Mesenchymal stem cell (in vitro differentiated cells and primary cell): Measurements from ENCODE around the gene TBC1D17.
A peak's percentile ranks its signal among the peaks of the same experiment; 100 is the strongest.

Experiments used
- DNase-seq: peaks from one replicate; pipeline ENCODE4 v3.0.0-alpha.2; 2013
- H2AFZ ChIP-seq: one replicate; pipeline ENCODE4 v1.6.1; 2013; ENCODE audit warnings: low read depth, mild to moderate bottlenecking, control low read depth, inconsistent platforms, low read length, moderate library complexity
- H2AK5ac ChIP-seq: 2 replicates; pipeline ENCODE4 v1.6.1; 2013; ENCODE audit warnings: low read length, moderate library complexity, mild to moderate bottlenecking, inconsistent platforms; ENCODE audit not compliant: severe bottlenecking
- H2BK120ac ChIP-seq: one replicate; pipeline ENCODE4 v1.6.1; 2013; ENCODE audit warnings: low read depth, mild to moderate bottlenecking, inconsistent platforms, low read length, moderate library complexity
- H2BK12ac ChIP-seq, 2 experiments: one replicate each; pipeline ENCODE4 v1.6.1; 2013; ENCODE audit warnings: inconsistent platforms in 2 of 2, low read length in 2 of 2, mild to moderate bottlenecking in 2 of 2, moderate library complexity in 2 of 2, control low read depth in 1 of 2
- H2BK15ac ChIP-seq: one replicate; pipeline ENCODE4 v1.6.1; 2013; ENCODE audit warnings: mild to moderate bottlenecking, low read depth, inconsistent platforms; ENCODE audit not compliant: poor library complexity, severe bottlenecking
- H2BK5ac ChIP-seq: 2 replicates; pipeline ENCODE4 v1.6.1; 2013; ENCODE audit warnings: low read depth, mild to moderate bottlenecking, low read length, control low read depth, inconsistent platforms; ENCODE audit not compliant: poor library complexity, severe bottlenecking
- H3K14ac ChIP-seq, 2 experiments: one replicate each; pipeline ENCODE4 v1.6.1; 2013; ENCODE audit warnings: inconsistent platforms in 2 of 2, low read length in 2 of 2, control low read depth in 1 of 2, mild to moderate bottlenecking in 1 of 2, moderate library complexity in 1 of 2
- H3K18ac ChIP-seq, 2 experiments: one replicate each; pipeline ENCODE4 v1.6.1; 2013; ENCODE audit warnings: inconsistent platforms in 2 of 2, low read length in 2 of 2, control low read depth in 1 of 2, low read depth in 1 of 2, mild to moderate bottlenecking in 1 of 2
- H3K23ac ChIP-seq, 2 experiments: one replicate each; pipeline ENCODE4 v1.6.1; 2013; ENCODE audit warnings: inconsistent platforms in 2 of 2, low read length in 2 of 2, mild to moderate bottlenecking in 2 of 2, moderate library complexity in 2 of 2, control low read depth in 1 of 2
- H3K27ac ChIP-seq: 2 replicates; pipeline ENCODE4 v1.5.1; 2013; ENCODE audit warnings: mild to moderate bottlenecking, moderate library complexity, low read length, control low read depth, inconsistent platforms; ENCODE audit not compliant: poor library complexity, severe bottlenecking
- H3K27me3 ChIP-seq, 2 experiments: 2 replicates each; pipeline versions ENCODE4 v1.6.1 to v1.7.0; 2013; ENCODE audit warnings: low read length in 2 of 2, mild to moderate bottlenecking in 2 of 2, moderate library complexity in 2 of 2, control low read depth in 1 of 2, inconsistent platforms in 1 of 2; ENCODE audit not compliant: control insufficient read depth in 1 of 2, insufficient read depth in 1 of 2
- H3K36me3 ChIP-seq, 2 experiments: 2 replicates each; pipeline versions ENCODE4 v1.6.1 to v1.7.0; 2013; ENCODE audit warnings: low read length in 2 of 2, control low read depth in 1 of 2, inconsistent platforms in 1 of 2, low read depth in 1 of 2, mild to moderate bottlenecking in 1 of 2; ENCODE audit not compliant: insufficient read depth in 2 of 2, control insufficient read depth in 1 of 2
- H3K4ac ChIP-seq, 2 experiments: one replicate each; pipeline ENCODE4 v1.6.1; 2013; ENCODE audit warnings: inconsistent platforms in 2 of 2, low read length in 2 of 2, mild to moderate bottlenecking in 2 of 2, moderate library complexity in 2 of 2, control low read depth in 1 of 2, low read depth in 1 of 2
- H3K4me1 ChIP-seq: 2 replicates; pipeline ENCODE4 v1.6.1; 2013; ENCODE audit warnings: low read depth, low read length, control low read depth; ENCODE audit not compliant: control insufficient read depth, insufficient read depth
- H3K4me2 ChIP-seq: 2 replicates; pipeline ENCODE4 v1.6.1; 2013; ENCODE audit warnings: low read length, mild to moderate bottlenecking, inconsistent platforms; ENCODE audit not compliant: poor library complexity, severe bottlenecking
- H3K4me3 ChIP-seq, 2 experiments: 2 replicates each; pipeline versions ENCODE4 v1.5.1 to v1.7.0; 2013; ENCODE audit warnings: low read length in 2 of 2, mild to moderate bottlenecking in 2 of 2, control low read depth in 1 of 2, low read depth in 1 of 2; ENCODE audit not compliant: insufficient read depth in 1 of 2
- H3K79me1 ChIP-seq: replicated peaks from 2 replicates; pipeline ENCODE4 v1.6.1; 2013; ENCODE audit warnings: mild to moderate bottlenecking, control low read depth, low read length, inconsistent platforms; ENCODE audit not compliant: poor library complexity, severe bottlenecking
- H3K9ac ChIP-seq: 2 replicates; pipeline ENCODE4 v1.7.0; 2013; ENCODE audit warnings: mild to moderate bottlenecking, low read length, moderate library complexity
- H3K9me3 ChIP-seq: 2 replicates; pipeline ENCODE4 v1.7.0; 2013; ENCODE audit warnings: mild to moderate bottlenecking, low read length; ENCODE audit not compliant: control insufficient read depth
- H4K8ac ChIP-seq: one replicate; pipeline ENCODE4 v1.6.1; 2013; ENCODE audit warnings: inconsistent platforms, mild to moderate bottlenecking, low read length, moderate library complexity
- H4K91ac ChIP-seq: one replicate; pipeline ENCODE4 v1.6.1; 2013; ENCODE audit warnings: mild to moderate bottlenecking, low read length, inconsistent platforms
- WGBS: methylation state at CpG from one replicate; pipeline ENCODE4 v1.1.7; 2013; ENCODE audit warnings: mixed read lengths; 5-methylcytosine and 5-hydroxymethylcytosine counted together

TBC1D17 gene

GRCh38 chr19:49836176-49837008 is 41.1 kb upstream of the TBC1D17 start:
- H3K4me3 ChIP-seq, result no peak overlapping the region

GRCh38 chr19:49837009-49837310 is 40.5 kb upstream of the TBC1D17 start:
- no peak overlapping the region for H2BK12ac ChIP-seq
- no peak for DNase-seq
- no peak overlapping the region for H4K8ac ChIP-seq
- no peak overlapping the region for H2AK5ac ChIP-seq
- H4K91ac ChIP-seq, result no peak overlapping the region
- H3K4me1 ChIP-seq, result peaks cover 22% of the 10 kb centered on the region
- no peak overlapping the region for H3K23ac ChIP-seq
- no peak overlapping the region for H2BK120ac ChIP-seq
- peaks cover 37% of the 10 kb centered on the region for H3K79me1 ChIP-seq
- H3K4ac ChIP-seq, result no peak overlapping the region
- H3K36me3 ChIP-seq, result peaks cover 83 to 91% of the 10 kb centered on the region in 2 experiments
- no peaks in the 10 kb centered on the region for H3K27me3 ChIP-seq
- H2BK5ac ChIP-seq, result no peak overlapping the region
- no peak overlapping the region for H2BK15ac ChIP-seq
- H3K4me2 ChIP-seq, result no peak overlapping the region
- WGBS, result 79% methylated on average over 5 of the region's 5 CpGs
- no peak overlapping the region for H2AFZ ChIP-seq
- H3K9ac ChIP-seq, result no peak overlapping the region
- no peak overlapping the region for H3K14ac ChIP-seq
- no peak overlapping the region for H3K18ac ChIP-seq
- no peaks in the 10 kb centered on the region for H3K9me3 ChIP-seq
- no peak overlapping the region for H3K4me3 ChIP-seq
- peak overlapping the region; percentile 9 for H3K27ac ChIP-seq

More at GRCh38 chr19:49836176-49837008, 41.1 kb upstream of the TBC1D17 start:
- Histone ChIP-seq H3K18ac (no peak overlapping the region), H4K8ac (no peak overlapping the region), H3K4me2 (no peak overlapping the region), H2BK15ac (no peak overlapping the region), H3K4ac (no peak overlapping the region), H4K91ac (no peak overlapping the region), H3K9ac (no peak overlapping the region), H3K79me1 (peaks cover 40% of the 10 kb centered on the region), H2AFZ (no peak overlapping the region), H3K14ac (no peak overlapping the region), H3K9me3 (no peaks in the 10 kb centered on the region), H3K4me1 (peaks cover 22% of the 10 kb centered on the region), H3K23ac (no peak overlapping the region), H2AK5ac (no peak overlapping the region), H2BK12ac (no peak overlapping the region), H3K27me3 (no peaks in the 10 kb centered on the region), H2BK5ac (no peak overlapping the region), H3K27ac (peak overlapping the region; percentile 8), H2BK120ac (no peak overlapping the region), H3K36me3 (peaks cover 89 to 96% of the 10 kb centered on the region in 2 experiments)
- no peak for DNase-seq
- WGBS, result 98% methylated on average over 20 of the region's 20 CpGs

GRCh38 chr19:49837425-49837824 is 40.1 kb upstream of the TBC1D17 start:
- Histone ChIP-seq H2AK5ac (no peak overlapping the region), H2BK12ac (no peak overlapping the region), H3K27me3 (no peaks in the 10 kb centered on the region), H3K9me3 (no peaks in the 10 kb centered on the region), H3K4me3 (no peak overlapping the region), H3K4me1 (peaks cover 19% of the 10 kb centered on the region), H3K4me2 (no peak overlapping the region), H3K9ac (no peak overlapping the region), H4K91ac (no peak overlapping the region), H3K27ac (no peak overlapping the region), H2AFZ (no peak overlapping the region), H3K18ac (no peak overlapping the region), H3K14ac (no peak overlapping the region), H2BK5ac (no peak overlapping the region), H3K36me3 (peaks cover 83 to 86% of the 10 kb centered on the region in 2 experiments), H3K79me1 (peaks cover 37% of the 10 kb centered on the region), H4K8ac (no peak overlapping the region), H2BK120ac (no peak overlapping the region), H2BK15ac (no peak overlapping the region), H3K23ac (no peak overlapping the region), H3K4ac (no peak overlapping the region)
- no peak for DNase-seq
- WGBS, result 97% methylated on average over 9 of the region's 9 CpGs

GRCh38 chr19:49838885-49839588 is 38.5 kb upstream of the TBC1D17 start:
- no peak overlapping the region for H3K9ac ChIP-seq
- WGBS, result 97% methylated on average over 16 of the region's 18 CpGs

More at GRCh38 chr19:49838885-49839588, 38.5 kb upstream of the TBC1D17 start:
- Histone ChIP-seq H3K23ac (no peak overlapping the region), H2AFZ (no peak overlapping the region), H2BK12ac (no peak overlapping the region), H3K18ac (no peak overlapping the region), H4K8ac (no peak overlapping the region), H3K36me3 (peaks cover 68 to 71% of the 10 kb centered on the region in 2 experiments), H3K4me2 (no peak overlapping the region), H3K4me3 (no peak overlapping the region), H3K79me1 (peaks cover 29% of the 10 kb centered on the region), H2BK15ac (no peak overlapping the region), H3K9me3 (no peaks in the 10 kb centered on the region), H4K91ac (no peak overlapping the region), H2BK5ac (no peak overlapping the region), H3K14ac (no peak overlapping the region), H2BK120ac (no peak overlapping the region), H2AK5ac (no peak overlapping the region), H3K27me3 (no peaks in the 10 kb centered on the region), H3K4ac (no peak overlapping the region), H3K4me1 (peaks cover 16% of the 10 kb centered on the region), H3K27ac (no peak overlapping the region)
- no peak for DNase-seq
